ENCODE measurements around the gene BARHL1. TPM values are rescaled to one million over a fixed set of nuclear protein-coding genes. Genes with fewer than 3 reads are reported as not detected.
A peak's percentile ranks its signal among the peaks of the same experiment; 100 is the strongest.

BARHL1 gene
- polyA plus RNA-seq, 1 experiment, result not detected

DNA sequence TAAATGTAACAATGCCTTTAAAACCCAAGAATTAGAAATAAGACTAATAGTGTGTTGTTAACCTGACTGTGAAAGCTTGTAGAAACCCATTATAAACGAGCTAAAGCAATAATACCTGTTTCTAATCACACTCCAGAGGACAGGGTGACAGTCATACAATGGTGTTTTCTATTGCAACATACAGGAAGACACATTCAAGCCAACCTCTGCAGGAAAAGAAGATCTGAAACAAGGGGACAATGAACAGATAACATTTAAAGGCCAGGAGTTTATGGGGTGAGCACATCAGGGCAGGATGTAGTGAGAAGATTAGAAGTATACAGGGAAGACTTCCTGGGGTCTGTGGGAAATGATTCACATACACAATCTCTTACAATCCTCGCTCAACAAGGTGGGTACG is 13.8 kb downstream of the BARHL1 start:
- Histone ChIP-seq H3K27ac (ENCODE audit: low read depth, low read length) (no peak overlapping the region), H3K9me3 (ENCODE audit: control insufficient read depth, insufficient read depth, low read length) (no peaks in the 10 kb centered on the region), H3K27me3 (ENCODE audit: control insufficient read depth, insufficient read depth, low read length) (peaks cover 11% of the 10 kb centered on the region), H3K4me3 (ENCODE audit: low read depth, low read length) (no peak overlapping the region)
- TF ChIP-seq CTCF (IDR thresholded peaks at IDR 0.05; ENCODE audit: low read depth, low read length), result no peak
- POLR2A ChIA-PET, result no interaction called here
- no peak for DNase-seq (ENCODE audit: low read depth, low spot score)
- CTCF ChIA-PET, result no interaction called here

DNA sequence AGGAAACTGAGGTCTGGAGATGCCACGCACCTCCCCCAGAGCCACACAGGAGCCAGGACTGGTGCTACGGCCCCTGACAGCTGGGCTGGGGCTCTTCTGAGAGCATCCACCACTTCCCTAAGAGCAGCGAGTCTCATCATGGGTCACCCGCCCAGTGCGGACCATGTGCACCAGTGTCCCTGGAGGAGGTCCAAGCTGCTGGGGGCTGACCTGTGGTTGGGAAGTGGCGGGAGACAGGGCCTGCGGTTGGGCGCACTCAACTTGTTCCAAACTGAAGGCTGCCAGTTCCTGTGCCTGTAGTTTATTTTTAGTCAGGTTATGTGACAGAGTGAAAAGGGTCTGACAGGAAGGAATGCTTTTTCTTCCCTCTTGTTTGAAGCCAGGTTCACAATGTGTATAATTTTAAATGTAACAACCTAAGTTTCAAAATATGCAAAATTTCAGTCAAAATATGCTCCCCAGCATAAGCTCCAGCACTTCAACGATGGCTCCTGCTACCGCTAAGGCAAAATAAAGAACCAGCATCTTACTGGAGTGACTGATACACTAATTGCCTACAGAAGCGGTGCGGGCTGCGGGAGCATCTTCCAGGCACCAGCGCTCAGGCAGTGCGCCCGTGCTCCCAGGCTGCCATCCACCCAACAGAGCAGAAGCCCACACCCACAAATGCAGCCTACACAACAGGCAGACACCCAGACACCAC is 14.8 kb downstream of the BARHL1 start:
- Histone ChIP-seq H3K27ac (ENCODE audit: low read depth, low read length) (no peak overlapping the region), H3K9me3 (ENCODE audit: control insufficient read depth, insufficient read depth, low read length) (no peaks in the 10 kb centered on the region), H3K27me3 (ENCODE audit: control insufficient read depth, insufficient read depth, low read length) (peaks cover 3% of the 10 kb centered on the region), H3K4me3 (ENCODE audit: low read depth, low read length) (no peak overlapping the region)
- no peak for DNase-seq (ENCODE audit: low read depth, low spot score)
- TF ChIP-seq CTCF (IDR thresholded peaks at IDR 0.05; ENCODE audit: low read depth, low read length), result no peak
- ChIA-PET CTCF (no interaction called here), POLR2A (no interaction called here)

DNA sequence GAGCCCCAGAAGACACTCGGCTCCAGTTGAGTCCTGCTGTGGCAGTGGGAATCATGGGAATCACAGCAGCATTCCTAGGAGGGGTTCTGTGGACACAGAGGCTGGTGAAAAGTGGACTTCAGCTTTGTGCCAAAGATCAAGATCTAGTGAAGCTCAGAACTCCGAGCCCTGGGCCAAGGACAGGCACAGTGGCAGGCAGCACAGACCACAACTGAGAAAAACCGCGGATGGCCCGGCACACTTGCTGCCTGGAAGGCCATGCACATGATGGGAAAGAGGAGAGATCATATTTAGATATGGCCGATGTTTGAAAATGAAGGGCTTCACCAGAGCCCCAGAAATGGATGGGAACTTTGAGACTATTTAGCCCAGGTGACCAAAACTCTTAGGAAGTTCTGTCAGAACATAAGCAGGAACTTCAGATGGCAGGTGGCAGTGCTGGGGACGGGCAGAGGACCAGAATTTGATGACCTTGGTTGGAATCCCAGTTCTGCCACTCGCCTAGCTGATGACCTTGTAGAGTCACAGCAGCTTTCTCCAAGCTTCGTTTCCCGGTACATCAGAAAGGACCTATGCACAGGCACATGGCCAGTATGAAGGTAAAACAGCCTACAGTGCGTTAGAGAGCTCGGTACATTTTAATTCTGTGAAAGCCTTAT is 18.0 kb downstream of the BARHL1 start:
- DNase-seq (ENCODE audit: low read depth, low spot score), result no peak
- no peak overlapping the region for H3K27ac ChIP-seq (ENCODE audit: low read depth, low read length)
- no peaks in the 10 kb centered on the region for H3K9me3 ChIP-seq (ENCODE audit: control insufficient read depth, insufficient read depth, low read length)
- no peaks in the 10 kb centered on the region for H3K27me3 ChIP-seq (ENCODE audit: control insufficient read depth, insufficient read depth, low read length)
- ChIA-PET POLR2A (no interaction called here), CTCF (interaction anchor here (1.0 kb wide), 1 partner anchor 93 kb away, joined by 3 read pairs; no protein-coding TSS in a partner anchor)
- H3K4me3 ChIP-seq (ENCODE audit: low read depth, low read length), result no peak overlapping the region
- TF ChIP-seq CTCF (IDR thresholded peaks at IDR 0.05; ENCODE audit: low read depth, low read length), result no peak

DNA sequence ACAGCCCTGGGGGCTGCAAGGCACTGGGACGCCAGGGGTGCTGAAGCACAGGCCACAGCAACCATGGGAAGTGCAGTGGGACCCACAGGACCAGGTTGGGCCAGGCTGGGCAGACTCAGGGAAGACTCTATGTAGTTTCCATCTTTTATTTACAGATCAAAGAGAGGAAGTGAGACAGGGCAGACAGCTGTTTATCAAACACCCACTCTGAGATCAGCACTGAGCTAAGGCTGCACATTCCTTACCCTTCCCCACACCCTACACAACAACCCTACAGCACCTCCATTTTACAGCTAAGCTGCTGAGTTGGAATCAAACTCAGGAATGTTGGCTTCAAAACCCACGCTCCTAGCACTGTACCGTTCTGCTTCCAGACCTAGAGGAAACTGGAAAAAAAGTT is 19.8 kb downstream of the BARHL1 start:
- peak; percentile 7 for DNase-seq (ENCODE audit: low read depth, low spot score)
- no peaks in the 10 kb centered on the region for H3K9me3 ChIP-seq (ENCODE audit: control insufficient read depth, insufficient read depth, low read length)
- TF ChIP-seq CTCF (IDR thresholded peaks at IDR 0.05; ENCODE audit: low read depth, low read length), result no peak
- H3K27me3 ChIP-seq (ENCODE audit: control insufficient read depth, insufficient read depth, low read length), result no peaks in the 10 kb centered on the region
- H3K27ac ChIP-seq (ENCODE audit: low read depth, low read length), result peak overlapping the region; percentile 12
- ChIA-PET CTCF (no interaction called here), POLR2A (no interaction called here)
- H3K4me3 ChIP-seq (ENCODE audit: low read depth, low read length), result no peak overlapping the region

DNA sequence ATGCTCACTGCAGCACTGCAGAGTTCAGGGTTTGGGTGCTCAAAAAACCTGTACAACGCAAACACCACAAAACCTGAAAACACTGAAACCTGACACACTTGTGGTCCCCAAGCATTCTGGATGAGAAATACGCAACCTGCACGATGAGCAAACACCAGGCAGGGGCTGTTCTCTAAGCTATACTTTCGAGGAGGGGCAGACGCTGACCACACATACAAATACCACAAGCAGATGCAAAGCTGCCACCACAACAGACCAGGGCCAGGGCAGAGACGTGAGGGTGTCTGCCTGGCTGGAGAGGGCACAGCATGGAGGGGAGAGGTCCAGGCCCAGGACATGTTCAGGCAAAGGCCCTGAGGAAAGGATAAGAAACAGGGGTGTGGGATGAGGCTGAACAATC is 23.0 kb downstream of the BARHL1 start:
- DNase-seq (ENCODE audit: low read depth, low spot score), result no peak
- TF ChIP-seq CTCF (IDR thresholded peaks at IDR 0.05; ENCODE audit: low read depth, low read length), result no peak
- Histone ChIP-seq H3K27ac (ENCODE audit: low read depth, low read length) (no peak overlapping the region), H3K4me3 (ENCODE audit: low read depth, low read length) (no peak overlapping the region), H3K27me3 (ENCODE audit: control insufficient read depth, insufficient read depth, low read length) (no peaks in the 10 kb centered on the region), H3K9me3 (ENCODE audit: control insufficient read depth, insufficient read depth, low read length) (no peaks in the 10 kb centered on the region)
- ChIA-PET POLR2A (no interaction called here), CTCF (no interaction called here)

Measured in AG04450 (cell line).